ENCODE results near the gene FBXL19. TPM values are rescaled to one million over a fixed set of nuclear protein-coding genes. Genes with fewer than 3 reads are reported as not detected.

FBXL19 gene
- total and polyA plus RNA-seq, 2 of the 8 experiments (the other 6 are each of a cell fraction or from before 2014, with no cell fraction given), result 47.2 to 72.2 TPM

- Histone ChIP-seq H2BK120ac (replicated peaks; ENCODE audit: low read depth, low read length) (no peak within 1 kb of the TSS), H3K56ac (replicated peaks; ENCODE audit: insufficient read length, low read depth, low read length) (no peak within 1 kb of the TSS), H3K27ac (ENCODE audit: low read depth, low read length) (peak within 1 kb of the TSS; percentile 64; the same call in 1 of the 2 replicates), H3K23me2 (ENCODE audit: low read depth, low read length) (peaks cover 15% of the 10 kb centered on the region), H3K4me2 (ENCODE audit: insufficient read depth in 1 of 2, low read depth in 2 of 2, low read length in 2 of 2) (peak within 1 kb of the TSS; percentile 69 to 86), H3K23ac (ENCODE audit: insufficient read length) (no peak within 1 kb of the TSS), H3K18ac (ENCODE audit: extremely low read depth, low read length) (peak within 1 kb of the TSS; percentile 34), H3K4me1 (replicated peaks in 1 of 4; ENCODE audit: control insufficient read depth in 3 of 4, insufficient read depth in 4 of 4, low read length in 3 of 4) (peaks cover 4 to 13% (median 12%) of the 10 kb centered on the region in 4 experiments), H3K9ac (replicated peaks in 1 of 4; ENCODE audit: extremely low read depth in 1 of 4, low read depth in 3 of 4, low read length in 3 of 4) (peak within 1 kb of the TSS in 3 of 4 experiments; percentile 5 to 55 (median 34); a peak in 5 of 7 replicates), H2BK5ac (ENCODE audit: low read depth, low read length) (peak within 1 kb of the TSS; percentile 91), H3K4ac (replicated peaks; ENCODE audit: insufficient read length, low read depth, low read length) (peak within 1 kb of the TSS; percentile 94), H3K4me3 (ENCODE audit: extremely low read depth in 1 of 4, insufficient read depth in 2 of 4, low read depth in 3 of 4, low read length in 4 of 4) (peak within 1 kb of the TSS; percentile 53 to 79 (median 68)), H2BK12ac (ENCODE audit: low read depth, low read length) (peak within 1 kb of the TSS; percentile 100), H3K36me3 (ENCODE audit: control insufficient read depth in 2 of 4, insufficient read depth in 4 of 4, low read length in 3 of 4) (no peaks in the 10 kb centered on the region), H4K91ac (replicated peaks; ENCODE audit: insufficient read length, low read length) (peak within 1 kb of the TSS; percentile 98), H3K14ac (ENCODE audit: insufficient read length) (no peak within 1 kb of the TSS), H3K79me2 (ENCODE audit: control insufficient read depth in 1 of 2, insufficient read depth in 2 of 2, low read length in 2 of 2) (no peaks in the 10 kb centered on the region), H3K27me3 (replicated peaks in 1 of 4; ENCODE audit: control insufficient read depth in 3 of 4, extremely low read depth in 1 of 4, insufficient read depth in 3 of 4, low read length in 3 of 4) (peaks cover 0 to 22% (median 8%) of the 10 kb centered on the region in 4 experiments; a peak in 5 of 7 replicates), H4K20me1 (replicated peaks in 1 of 2; ENCODE audit: control insufficient read depth in 1 of 2, insufficient read depth in 2 of 2, low read length in 2 of 2) (peaks cover 0 to 4% of the 10 kb centered on the region in 2 experiments), H2BK15ac (ENCODE audit: low read length) (peak within 1 kb of the TSS; percentile 100; the same call in 1 of the 2 replicates), H2AFZ (ENCODE audit: low read length) (peak within 1 kb of the TSS; percentile 13; the same call in 1 of the 2 replicates), H4K8ac (ENCODE audit: extremely low read depth, insufficient read depth, low read length) (peak within 1 kb of the TSS; percentile 66; the same call in 1 of the 2 replicates), H4K5ac (ENCODE audit: insufficient read length, low read depth, low read length) (no peak within 1 kb of the TSS), H2AK5ac (ENCODE audit: low read depth, low read length) (peak within 1 kb of the TSS; percentile 97; the same call in 1 of the 2 replicates), H2BK20ac (ENCODE audit: low read length) (peak within 1 kb of the TSS; percentile 67), H3K79me1 (ENCODE audit: low read depth, low read length) (no peaks in the 10 kb centered on the region), H3K9me3 (ENCODE audit: insufficient read depth in 2 of 2, low read depth in 1 of 2, low read length in 1 of 2) (no peaks in the 10 kb centered on the region)
- POLR2A ChIA-PET (ENCODE audit: partially characterized antibody), result interaction anchor here (0.6 to 2.1 kb wide), 12 partner anchors 13 to 238 kb away, joined by 3 to 15 read pairs (median 4); partner anchors contain the start of genes FBRS, FBXL19 and ORAI3
- peak in 1 of 2 experiments; percentile 89 for DNase-seq (ENCODE audit: low read depth in 1 of 2, low spot score in 2 of 2)
- FAIRE-seq, result no peak
- CTCF ChIA-PET (ENCODE audit: partially characterized antibody), result interaction anchor here (0.8 to 4.1 kb wide), 6 partner anchors 12 to 109 kb away, joined by 3 to 25 read pairs (median 4); partner anchors contain the start of gene ZNF629
- 6% methylated on average over 19 of the region's 31 CpGs; no CpG with 5 or more reads in 1 of the 2 experiments for WGBS, 2 experiments (ENCODE audit: extremely low coverage in 1 of 2, insufficient coverage in 1 of 2, insufficient read length in 1 of 2, insufficient replicate concordance in 2 of 2, low coverage in 1 of 2, low lambda C conversion rate in 2 of 2, missing lambda C conversion rate in 1 of 2)
- peak; percentile 45; the same call in 1 of the 2 replicates for TF ChIP-seq PHF8 (conservative IDR thresholded peaks at IDR 0.05; ENCODE audit: low read depth, low read length)
- no peak for TF ChIP-seq GABPA (IDR thresholded peaks at IDR 0.05; ENCODE audit: borderline replicate concordance, insufficient read depth, low read length)
- TF ChIP-seq SIN3A (conservative IDR thresholded peaks at IDR 0.05 in 1 of 2, IDR thresholded peaks at IDR 0.05 in 1 of 2; ENCODE audit: low read depth in 1 of 2, low read length in 2 of 2), result 0 out of 4 replicates have a peak, but pooled peaks of 1 of the 2 experiments have one; percentile 39
- TF ChIP-seq HDAC2 (IDR thresholded peaks at IDR 0.05; ENCODE audit: borderline replicate concordance in 1 of 2, low read depth in 2 of 2, low read length in 2 of 2), result no peak
- TF ChIP-seq JUN (IDR thresholded peaks at IDR 0.05; ENCODE audit: low read depth, low read length), result no peak
- TF ChIP-seq CEBPB (IDR thresholded peaks at IDR 0.05; ENCODE audit: low read depth, low read length), result no peak
- no peak for TF ChIP-seq RAD21 (IDR thresholded peaks at IDR 0.05 in 1 of 2, conservative IDR thresholded peaks at IDR 0.05 in 1 of 2; ENCODE audit: low read depth in 2 of 2, low read length in 2 of 2)
- TF ChIP-seq TEAD4 (IDR thresholded peaks at IDR 0.05; ENCODE audit: low read depth, low read length), result no peak
- TF ChIP-seq EGR1 (IDR thresholded peaks at IDR 0.05; ENCODE audit: borderline replicate concordance, low read depth, low read length), result no peak
- peak; percentile 65 for TF ChIP-seq ASH2L (IDR thresholded peaks at IDR 0.05; ENCODE audit: low read length)
- TF ChIP-seq CBX5 (IDR thresholded peaks at IDR 0.05; ENCODE audit: low read depth, low read length), result no peak
Observed at GRCh38 chr16:30896261-30896888, 27.0 kb upstream of the FBXL19 start, which contains the start of gene CTF1. TSS of gene CTF1 (plus strand) at chr16:30896614. CDS start at chr16:30896644, 30 bp downstream.
